Measurements from ENCODE around the gene AMBRA1.
"Not testable (repeated sequence)": the region's sequence is repeated elsewhere in the genome, so short reads cannot be mapped to it uniquely, and the experiment has no call there.

AMBRA1 gene

GRCh38 chr11:46381819-46382645 lies 211.8 kb downstream of the AMBRA1 start:
- DNase-seq (ENCODE audit: low read depth) = no peak

- no peak for DNase-seq (ENCODE audit: low read depth)
Measured at GRCh38 chr11:46381048-46381818, 212.6 kb downstream of the AMBRA1 start, which contains the start of gene MDK. Gene MDK (plus strand): TSS chr11:46381669. CDS start chr11:46382058, 389 bp downstream.

- peak; percentile 60 for DNase-seq (ENCODE audit: low read depth)
Measured at GRCh38 chr11:46380340-46381047, 213.3 kb downstream of the AMBRA1 start.

- not testable (repeated sequence) for DNase-seq (ENCODE audit: low read depth)
Measured at GRCh38 chr11:46379482-46380293, 214.1 kb downstream of the AMBRA1 start.

GRCh38 chr11:46378811-46379481 lies 214.9 kb downstream of the AMBRA1 start:
- no peak for DNase-seq (ENCODE audit: low read depth)

GRCh38 chr11:46378296-46378695 lies 215.5 kb downstream of the AMBRA1 start:
- no peak for DNase-seq (ENCODE audit: low read depth)

- DNase-seq (ENCODE audit: low read depth) = no peak
Measured at GRCh38 chr11:46377831-46378230, 216.0 kb downstream of the AMBRA1 start.

- no peak for DNase-seq (ENCODE audit: low read depth)
Measured at GRCh38 chr11:46377290-46377689, 216.5 kb downstream of the AMBRA1 start.

GRCh38 chr11:46376258-46377050 lies 217.4 kb downstream of the AMBRA1 start:
- no peak for DNase-seq (ENCODE audit: low read depth)

- no peak for DNase-seq (ENCODE audit: low read depth)
Measured at GRCh38 chr11:46375392-46376101, 218.3 kb downstream of the AMBRA1 start.

GRCh38 chr11:46374815-46375214 lies 219.0 kb downstream of the AMBRA1 start:
- no peak for DNase-seq (ENCODE audit: low read depth)

- DNase-seq (ENCODE audit: low read depth) = no peak
Measured at GRCh38 chr11:46373787-46374740, 219.8 kb downstream of the AMBRA1 start.

GRCh38 chr11:46372501-46372900 lies 221.3 kb downstream of the AMBRA1 start:
- not testable (repeated sequence) for DNase-seq (ENCODE audit: low read depth)

GRCh38 chr11:46372086-46372485 lies 221.7 kb downstream of the AMBRA1 start:
- no peak for DNase-seq (ENCODE audit: low read depth)

- not testable (repeated sequence) for DNase-seq (ENCODE audit: low read depth)
Measured at GRCh38 chr11:46371262-46371661, 222.6 kb downstream of the AMBRA1 start.

GRCh38 chr11:46370253-46370652 lies 223.6 kb downstream of the AMBRA1 start:
- no peak for DNase-seq (ENCODE audit: low read depth)

- DNase-seq (ENCODE audit: low read depth) = no peak
Measured at GRCh38 chr11:46369458-46370152, 224.2 kb downstream of the AMBRA1 start.

- no peak for DNase-seq (ENCODE audit: low read depth)
Measured at GRCh38 chr11:46367916-46368267, 225.9 kb downstream of the AMBRA1 start.

Data from activated T-cell treated with anti-CD3 and anti-CD28 coated beads for 48 hours (primary cell).